ENCODE measurements around the gene LNX2.
"Not testable (repeated sequence)": the region's sequence is repeated elsewhere in the genome, so short reads cannot be mapped to it uniquely, and the experiment has no call there.

Gene LNX2

DNA sequence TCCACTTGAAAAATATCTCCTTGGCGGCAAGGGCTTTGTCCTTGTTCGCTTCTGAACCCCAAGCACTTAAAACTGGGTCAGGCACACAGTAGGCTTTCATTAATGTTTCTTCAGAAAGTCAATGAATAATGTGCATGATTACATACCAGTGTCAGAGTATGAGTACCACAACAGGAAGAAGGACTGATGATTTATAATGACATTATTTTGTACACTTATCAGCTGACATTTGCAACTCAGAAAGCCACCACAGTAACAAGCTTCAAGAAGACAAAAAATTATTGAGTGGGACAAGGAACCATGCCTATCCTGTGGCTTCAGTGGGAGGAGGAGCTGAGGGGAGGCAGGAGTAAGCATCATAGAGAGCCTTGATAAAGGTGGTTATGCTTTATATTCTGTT, 11.3 kb upstream of the LNX2 start:
- ATAC-seq (ENCODE audit: low read depth) = no peak
- no peak for DNase-seq (ENCODE audit: low spot score)
- H3K36me3 ChIP-seq (ENCODE audit: low read depth) = peaks cover 43% of the 10 kb centered on the region

DNA sequence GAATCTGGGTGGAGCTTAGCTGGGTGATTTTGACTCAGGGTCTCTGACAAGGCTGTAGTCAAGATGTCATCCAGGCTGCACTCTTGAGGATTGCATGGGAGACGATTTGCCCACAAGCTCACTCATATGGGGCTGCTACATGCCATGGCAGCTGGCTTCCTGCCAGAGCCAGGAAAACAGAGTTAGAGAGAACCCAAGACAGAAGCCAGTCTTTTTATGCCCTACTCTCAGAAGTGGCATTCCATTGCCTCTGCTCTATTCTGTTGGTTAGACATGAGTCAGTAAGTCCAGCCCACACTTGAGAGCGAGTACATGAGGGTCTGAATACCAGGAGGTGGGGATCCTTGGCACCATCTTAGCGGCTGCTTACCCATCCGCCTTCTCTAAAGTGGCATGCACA, 10.8 kb upstream of the LNX2 start:
- H3K36me3 ChIP-seq (ENCODE audit: low read depth) = peaks cover 44% of the 10 kb centered on the region
- TF ChIP-seq, protein P1, sequence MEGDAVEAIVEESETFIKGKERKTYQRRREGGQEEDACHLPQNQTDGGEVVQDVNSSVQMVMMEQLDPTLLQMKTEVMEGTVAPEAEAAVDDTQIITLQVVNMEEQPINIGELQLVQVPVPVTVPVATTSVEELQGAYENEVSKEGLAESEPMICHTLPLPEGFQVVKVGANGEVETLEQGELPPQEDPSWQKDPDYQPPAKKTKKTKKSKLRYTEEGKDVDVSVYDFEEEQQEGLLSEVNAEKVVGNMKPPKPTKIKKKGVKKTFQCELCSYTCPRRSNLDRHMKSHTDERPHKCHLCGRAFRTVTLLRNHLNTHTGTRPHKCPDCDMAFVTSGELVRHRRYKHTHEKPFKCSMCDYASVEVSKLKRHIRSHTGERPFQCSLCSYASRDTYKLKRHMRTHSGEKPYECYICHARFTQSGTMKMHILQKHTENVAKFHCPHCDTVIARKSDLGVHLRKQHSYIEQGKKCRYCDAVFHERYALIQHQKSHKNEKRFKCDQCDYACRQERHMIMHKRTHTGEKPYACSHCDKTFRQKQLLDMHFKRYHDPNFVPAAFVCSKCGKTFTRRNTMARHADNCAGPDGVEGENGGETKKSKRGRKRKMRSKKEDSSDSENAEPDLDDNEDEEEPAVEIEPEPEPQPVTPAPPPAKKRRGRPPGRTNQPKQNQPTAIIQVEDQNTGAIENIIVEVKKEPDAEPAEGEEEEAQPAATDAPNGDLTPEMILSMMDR (IDR thresholded peaks at IDR 0.05; ENCODE audit: poor library complexity, severe bottlenecking) = no peak
- H3K4me1 ChIP-seq (ENCODE audit: insufficient read depth, poor library complexity, severe bottlenecking) = peaks cover 25% of the 10 kb centered on the region
- no peak for DNase-seq (ENCODE audit: low spot score)
- no peak for ATAC-seq (ENCODE audit: low read depth)
- no peaks in the 10 kb centered on the region for H3K27me3 ChIP-seq (ENCODE audit: insufficient read depth, poor library complexity, severe bottlenecking)
- H3K27ac ChIP-seq (ENCODE audit: poor library complexity, severe bottlenecking) = peak overlapping the region; percentile 93
- no peaks in the 10 kb centered on the region for H3K9me3 ChIP-seq (ENCODE audit: severe bottlenecking)
- H3K4me3 ChIP-seq (ENCODE audit: severe bottlenecking) = no peak overlapping the region

More for the DNA sequence above, 11.3 kb upstream of the LNX2 start:
- Histone ChIP-seq H3K27me3 (ENCODE audit: insufficient read depth, poor library complexity, severe bottlenecking) (no peaks in the 10 kb centered on the region), H3K27ac (ENCODE audit: poor library complexity, severe bottlenecking) (peak overlapping the region; percentile 93), H3K4me3 (ENCODE audit: severe bottlenecking) (no peak overlapping the region), H3K4me1 (ENCODE audit: insufficient read depth, poor library complexity, severe bottlenecking) (peaks cover 25% of the 10 kb centered on the region), H3K9me3 (ENCODE audit: severe bottlenecking) (no peaks in the 10 kb centered on the region)
- TF ChIP-seq, protein P1 (IDR thresholded peaks at IDR 0.05; ENCODE audit: poor library complexity, severe bottlenecking) = no peak

DNA sequence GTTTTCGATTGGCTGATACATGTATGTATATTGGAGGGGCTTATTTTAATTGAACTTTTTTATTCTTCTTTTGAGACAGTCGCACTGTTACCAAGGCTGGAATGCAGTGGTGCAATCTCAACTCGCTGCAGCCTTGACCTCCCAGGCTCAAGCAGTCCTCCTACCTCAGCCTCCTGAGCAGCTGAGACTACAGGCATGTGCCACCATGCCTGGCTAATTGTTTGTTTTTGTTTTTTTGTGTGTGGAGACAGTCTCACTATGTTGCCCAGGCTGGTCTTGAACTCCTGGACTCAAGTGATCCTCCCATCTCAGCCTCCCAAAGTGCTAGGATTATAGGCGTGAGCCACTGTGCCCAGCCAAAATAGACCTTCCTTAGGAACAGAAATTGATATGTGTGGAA, 8.4 kb upstream of the LNX2 start:
- not testable (repeated sequence) for H3K27ac ChIP-seq (ENCODE audit: poor library complexity, severe bottlenecking); DNase-seq (ENCODE audit: low spot score); ATAC-seq (ENCODE audit: low read depth); H3K27me3 ChIP-seq (ENCODE audit: insufficient read depth, poor library complexity, severe bottlenecking); H3K4me3 ChIP-seq (ENCODE audit: severe bottlenecking); H3K9me3 ChIP-seq (ENCODE audit: severe bottlenecking)
- peaks cover 14% of the 10 kb centered on the region for H3K4me1 ChIP-seq (ENCODE audit: insufficient read depth, poor library complexity, severe bottlenecking)
- peaks cover 62% of the 10 kb centered on the region for H3K36me3 ChIP-seq (ENCODE audit: low read depth)

DNA sequence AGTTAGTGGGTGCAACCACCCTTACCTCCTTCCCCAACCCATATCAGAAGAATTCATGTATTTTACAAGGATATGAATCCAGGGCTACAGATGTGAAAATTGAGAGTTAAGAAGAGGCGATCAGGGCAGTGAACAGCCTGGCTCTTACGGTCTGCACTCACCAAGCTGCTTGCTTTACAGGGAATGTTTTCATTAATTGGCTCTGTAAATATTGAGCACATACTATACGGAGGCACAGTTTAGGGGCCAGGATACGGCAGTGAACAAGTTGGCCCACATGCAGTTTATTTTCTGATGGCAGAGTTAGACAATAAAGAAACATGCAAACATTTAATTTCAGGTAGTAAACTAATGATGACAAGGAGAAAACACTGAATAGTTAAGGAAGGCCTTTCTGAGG, 7.8 kb upstream of the LNX2 start:
- Histone ChIP-seq H3K4me1 (ENCODE audit: insufficient read depth, poor library complexity, severe bottlenecking) (peaks cover 11% of the 10 kb centered on the region), H3K4me3 (ENCODE audit: severe bottlenecking) (no peak overlapping the region), H3K9me3 (ENCODE audit: severe bottlenecking) (no peaks in the 10 kb centered on the region), H3K36me3 (ENCODE audit: low read depth) (peaks cover 66% of the 10 kb centered on the region), H3K27ac (ENCODE audit: poor library complexity, severe bottlenecking) (no peak overlapping the region), H3K27me3 (ENCODE audit: insufficient read depth, poor library complexity, severe bottlenecking) (no peaks in the 10 kb centered on the region)
- no peak for DNase-seq (ENCODE audit: low spot score)
- ATAC-seq (ENCODE audit: low read depth) = no peak
- TF ChIP-seq, protein P1 (IDR thresholded peaks at IDR 0.05; ENCODE audit: poor library complexity, severe bottlenecking) = no peak

DNA sequence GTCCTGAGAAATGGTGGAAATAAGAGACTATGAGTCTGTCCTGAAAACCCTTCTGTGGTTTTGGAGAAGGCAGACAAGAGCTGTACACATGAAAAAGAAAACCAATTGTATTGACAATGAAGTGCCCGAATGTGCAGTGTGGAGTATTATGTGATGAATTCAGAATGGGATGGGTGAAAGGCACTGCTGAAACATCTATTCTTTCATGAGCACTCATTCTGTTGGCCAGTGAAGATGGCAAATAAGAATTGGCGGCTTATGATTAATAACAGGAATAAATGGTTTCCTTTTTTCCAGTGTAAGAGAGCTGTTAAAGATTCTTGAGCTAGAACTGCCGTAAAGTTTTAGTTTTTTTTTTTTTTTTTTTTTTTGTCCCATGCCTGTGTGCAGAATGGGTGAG, 7.1 kb upstream of the LNX2 start:
- TF ChIP-seq, protein P1 (IDR thresholded peaks at IDR 0.05; ENCODE audit: poor library complexity, severe bottlenecking) = no peak
- Histone ChIP-seq H3K27me3 (ENCODE audit: insufficient read depth, poor library complexity, severe bottlenecking) (no peaks in the 10 kb centered on the region), H3K4me1 (ENCODE audit: insufficient read depth, poor library complexity, severe bottlenecking) (peaks cover 12% of the 10 kb centered on the region), H3K27ac (ENCODE audit: poor library complexity, severe bottlenecking) (no peak overlapping the region), H3K36me3 (ENCODE audit: low read depth) (peaks cover 71% of the 10 kb centered on the region), H3K4me3 (ENCODE audit: severe bottlenecking) (no peak overlapping the region), H3K9me3 (ENCODE audit: severe bottlenecking) (no peaks in the 10 kb centered on the region)
- DNase-seq (ENCODE audit: low spot score) (no peak), ATAC-seq (ENCODE audit: low read depth) (no peak)

Measured in RWPE2 (cell line).